ENCODE results near the gene SYDE2. TPM values are rescaled to one million over a fixed set of nuclear protein-coding genes. Genes with fewer than 3 reads are reported as not detected.

Gene SYDE2
- total and polyA plus RNA-seq, 9 of the 15 experiments (the other 6 are each of a cell fraction or from before 2014, with no cell fraction given): 0.39 to 8.7 (median 4.5) TPM

- TF ChIP-seq MNT (conservative IDR thresholded peaks at IDR 0.05) (peak; percentile 38 to 71; a peak in 2 of 4 replicates), LCOR (CRISPR knock-in tag; IDR thresholded peaks at IDR 0.05) (0 out of 2 replicates have a peak, but pooled peaks have one; percentile 38), MGA (IDR thresholded peaks at IDR 0.05) (peak; percentile 74; the same call in 1 of the 2 replicates), SMAD1 (IDR thresholded peaks at IDR 0.05; ENCODE audit: low read depth, low read length, partially characterized antibody) (no peak), SFPQ (IDR thresholded peaks at IDR 0.05; ENCODE audit: low read depth, low read length) (no peak), ZNF384 (IDR thresholded peaks at IDR 0.05; ENCODE audit: low read depth, low read length) (no peak), ZNF76 (CRISPR knock-in tag; IDR thresholded peaks at IDR 0.05; ENCODE audit: borderline replicate concordance) (peak; percentile 49; the same call in 1 of the 2 replicates), NKRF (IDR thresholded peaks at IDR 0.05; ENCODE audit: borderline replicate concordance) (no peak)
These were observed 700 bp upstream of the SYDE2 start (continued) for GRCh38 chr1:85201340-85202091.
